Measurements from ENCODE around the gene TMEM117.

DNA sequence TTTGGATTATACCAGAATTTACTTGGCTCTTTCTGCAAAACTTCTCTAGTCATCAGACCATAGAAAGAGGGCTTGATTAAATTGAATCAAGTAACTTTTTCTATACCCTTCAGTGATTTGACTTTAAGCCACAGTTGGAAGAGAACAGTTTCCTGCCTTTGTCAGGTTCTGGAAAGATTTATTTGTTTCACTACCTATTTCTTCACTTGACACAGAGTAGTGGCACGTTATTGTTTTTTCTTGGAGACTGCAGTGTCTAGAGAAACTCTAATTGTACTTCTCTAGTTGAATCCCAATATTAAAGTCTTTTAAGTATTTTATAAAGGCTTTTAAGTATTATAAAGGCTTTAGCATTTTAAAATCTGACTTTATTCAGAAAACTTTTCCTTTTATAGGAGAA lies 138.1 kb downstream of the TMEM117 start:
- TF ChIP-seq POLR2A (IDR thresholded peaks at IDR 0.05; ENCODE audit: low read length), result no peak
- no peak for TF ChIP-seq GATA1 (IDR thresholded peaks at IDR 0.05; ENCODE audit: low read depth, low read length)
